Measurements from ENCODE around the gene ABTB1. TPM values are rescaled to one million over a fixed set of nuclear protein-coding genes. Genes with fewer than 3 reads are reported as not detected.

ABTB1 gene
- total and polyA plus RNA-seq, 9 of the 15 experiments (the other 6 are each of a cell fraction or from before 2014, with no cell fraction given) = 0.04 to 2.3 (median 0.55) TPM; not detected in 1

- TF ChIP-seq PRDM10 (IDR thresholded peaks at IDR 0.05; ENCODE audit: partially characterized antibody) (no peak), MBD2 (IDR thresholded peaks at IDR 0.05; ENCODE audit: borderline replicate concordance, low read depth) (no peak), MYNN (IDR thresholded peaks at IDR 0.05) (no peak), MYNN (CRISPR knock-in tag; IDR thresholded peaks at IDR 0.05) (no peak), PML (IDR thresholded peaks at IDR 0.05; ENCODE audit: low read length) (no peak), TRIM24 (IDR thresholded peaks at IDR 0.05) (no peak), BCOR (IDR thresholded peaks at IDR 0.05) (no peak), BRD4 (IDR thresholded peaks at IDR 0.05) (no peak), CREM (IDR thresholded peaks at IDR 0.05; ENCODE audit: low read depth) (no peak), NCOA1 (IDR thresholded peaks at IDR 0.05; ENCODE audit: low read depth) (no peak), E2F5 (CRISPR knock-in tag; IDR thresholded peaks at IDR 0.05) (no peak), ETV1 (tag; conservative IDR thresholded peaks at IDR 0.05; ENCODE audit: low read depth) (no peak), SLC30A9 (CRISPR knock-in tag; IDR thresholded peaks at IDR 0.05) (no peak), ZNF561 (CRISPR knock-in tag; conservative IDR thresholded peaks at IDR 0.05) (no peak)
Measured at GRCh38 chr3:127689266-127689860, 16.6 kb downstream of the ABTB1 start (continued).

Measured in K562 (cell line).